B cell (primary cell): Measurements from ENCODE around the gene GMCL2.

Experiments used
- EZH2 ChIP-seq: IDR thresholded peaks from 2 replicates; pipeline ENCODE4 v1.6.1; 2012; ENCODE audit warnings: borderline replicate concordance, low read depth, mild to moderate bottlenecking, moderate library complexity, low read length; ENCODE audit not compliant: insufficient read depth, poor library complexity, severe bottlenecking
- TF ChIP-seq, protein P1 (sequence below): fragments of 200-600 bp; IDR thresholded peaks from one replicate; pipeline ENCODE4 v1.8.0; 2022; ENCODE audit warnings: antibody characterized with exemption, mild to moderate bottlenecking

- TF ChIP-seq, protein P1, sequence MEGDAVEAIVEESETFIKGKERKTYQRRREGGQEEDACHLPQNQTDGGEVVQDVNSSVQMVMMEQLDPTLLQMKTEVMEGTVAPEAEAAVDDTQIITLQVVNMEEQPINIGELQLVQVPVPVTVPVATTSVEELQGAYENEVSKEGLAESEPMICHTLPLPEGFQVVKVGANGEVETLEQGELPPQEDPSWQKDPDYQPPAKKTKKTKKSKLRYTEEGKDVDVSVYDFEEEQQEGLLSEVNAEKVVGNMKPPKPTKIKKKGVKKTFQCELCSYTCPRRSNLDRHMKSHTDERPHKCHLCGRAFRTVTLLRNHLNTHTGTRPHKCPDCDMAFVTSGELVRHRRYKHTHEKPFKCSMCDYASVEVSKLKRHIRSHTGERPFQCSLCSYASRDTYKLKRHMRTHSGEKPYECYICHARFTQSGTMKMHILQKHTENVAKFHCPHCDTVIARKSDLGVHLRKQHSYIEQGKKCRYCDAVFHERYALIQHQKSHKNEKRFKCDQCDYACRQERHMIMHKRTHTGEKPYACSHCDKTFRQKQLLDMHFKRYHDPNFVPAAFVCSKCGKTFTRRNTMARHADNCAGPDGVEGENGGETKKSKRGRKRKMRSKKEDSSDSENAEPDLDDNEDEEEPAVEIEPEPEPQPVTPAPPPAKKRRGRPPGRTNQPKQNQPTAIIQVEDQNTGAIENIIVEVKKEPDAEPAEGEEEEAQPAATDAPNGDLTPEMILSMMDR: no peak
- no peak for TF ChIP-seq EZH2
Measured at GRCh38 chr5:178210073-178210535, 22.9 kb upstream of the GMCL2 start.
